ENCODE results near the gene EHBP1L1.

EHBP1L1 gene

GRCh38 chr11:65625628-65626342 lies 49.9 kb downstream of the EHBP1L1 start:
- H3K4me3 ChIP-seq (ENCODE audit: low read depth, low read length) = no peak overlapping the region
- peak; percentile 79 for TF ChIP-seq CTCF (IDR thresholded peaks at IDR 0.05; ENCODE audit: borderline replicate concordance, insufficient read depth, low read depth, low read length)

GRCh38 chr11:65627202-65627601 lies 51.3 kb downstream of the EHBP1L1 start:
- H3K4me3 ChIP-seq (ENCODE audit: low read depth, low read length) = no peak overlapping the region
- TF ChIP-seq CTCF (IDR thresholded peaks at IDR 0.05; ENCODE audit: borderline replicate concordance, insufficient read depth, low read depth, low read length) = no peak

GRCh38 chr11:65629579-65629978 lies 53.7 kb downstream of the EHBP1L1 start:
- no peak for TF ChIP-seq CTCF (IDR thresholded peaks at IDR 0.05; ENCODE audit: borderline replicate concordance, insufficient read depth, low read depth, low read length)
- H3K4me3 ChIP-seq (ENCODE audit: low read depth, low read length) = no peak overlapping the region

DNA sequence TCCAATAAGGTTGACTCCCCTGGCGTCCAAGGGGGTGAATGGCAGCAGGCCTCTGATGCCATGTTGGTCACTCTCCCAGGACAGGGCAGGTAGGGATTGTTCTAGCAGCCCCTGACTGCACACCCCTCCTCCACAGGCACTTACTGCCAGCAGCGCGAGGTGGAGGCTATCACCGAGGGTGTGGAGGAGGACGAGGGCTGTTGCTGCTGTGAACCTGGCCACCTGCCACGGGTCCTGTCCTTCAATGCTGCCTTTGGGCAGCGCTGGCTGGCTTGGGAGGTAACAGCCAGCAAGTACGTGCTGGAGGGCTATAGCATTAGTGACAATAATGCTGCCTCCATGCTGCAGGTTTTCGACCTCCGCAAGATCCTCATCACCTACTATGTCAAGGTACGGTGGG lies 54.4 kb downstream of the EHBP1L1 start:
- no peak for TF ChIP-seq CTCF (IDR thresholded peaks at IDR 0.05; ENCODE audit: borderline replicate concordance, insufficient read depth, low read depth, low read length)
- H3K4me3 ChIP-seq (ENCODE audit: low read depth, low read length) = no peak overlapping the region

- no peak overlapping the region for H3K4me3 ChIP-seq (ENCODE audit: low read depth, low read length)
- TF ChIP-seq CTCF (IDR thresholded peaks at IDR 0.05; ENCODE audit: borderline replicate concordance, insufficient read depth, low read depth, low read length) = no peak
These were observed 57.7 kb downstream of the EHBP1L1 start for GRCh38 chr11:65633390-65634108.

GRCh38 chr11:65634109-65634436 lies 58.2 kb downstream of the EHBP1L1 start:
- no peak for TF ChIP-seq CTCF (IDR thresholded peaks at IDR 0.05; ENCODE audit: borderline replicate concordance, insufficient read depth, low read depth, low read length)
- H3K4me3 ChIP-seq (ENCODE audit: low read depth, low read length) = no peak overlapping the region

DNA sequence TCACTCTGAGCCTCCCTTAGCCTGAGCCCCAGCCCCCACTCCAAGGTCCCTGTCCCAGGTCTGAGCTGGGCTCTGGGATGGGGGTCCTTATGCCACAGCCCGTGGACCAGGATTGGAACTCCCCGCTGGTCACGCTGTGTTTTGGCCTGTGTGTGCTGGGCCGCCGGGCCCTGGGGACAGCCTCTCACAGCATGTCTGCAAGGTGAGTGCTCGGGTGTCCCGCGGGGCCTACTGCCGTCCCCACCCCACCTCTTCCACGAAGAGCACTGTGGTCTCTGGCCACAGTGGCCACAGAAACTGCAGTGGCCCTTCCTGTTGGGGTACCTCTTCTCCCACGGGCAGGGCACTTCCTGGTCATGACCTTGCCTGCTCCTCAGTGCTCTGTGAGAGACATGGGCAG lies 58.6 kb downstream of the EHBP1L1 start:
- no peak for TF ChIP-seq CTCF (IDR thresholded peaks at IDR 0.05; ENCODE audit: borderline replicate concordance, insufficient read depth, low read depth, low read length)
- no peak overlapping the region for H3K4me3 ChIP-seq (ENCODE audit: low read depth, low read length)
